ENCODE measurements around the gene FAM149B1.

The FAM149B1 gene

GRCh38 chr10:73174148-73174925 lies 6.4 kb downstream of the FAM149B1 start:
- DNase-seq (ENCODE audit: low read depth): no peak

- DNase-seq (ENCODE audit: low read depth): no peak
Measured at GRCh38 chr10:73182568-73182967, 14.6 kb downstream of the FAM149B1 start.

- no peak for DNase-seq (ENCODE audit: low read depth)
Measured at GRCh38 chr10:73183667-73184281, 15.9 kb downstream of the FAM149B1 start.

- no peak for DNase-seq (ENCODE audit: low read depth)
Measured at GRCh38 chr10:73186266-73186665, 18.3 kb downstream of the FAM149B1 start.

- DNase-seq (ENCODE audit: low read depth): no peak
Measured at GRCh38 chr10:73190188-73190587, 22.3 kb downstream of the FAM149B1 start.

- no peak for DNase-seq (ENCODE audit: low read depth)
Measured at GRCh38 chr10:73205081-73205480, 37.2 kb downstream of the FAM149B1 start.

GRCh38 chr10:73205890-73206289 lies 38.0 kb downstream of the FAM149B1 start:
- DNase-seq (ENCODE audit: low read depth): no peak

- no peak for DNase-seq (ENCODE audit: low read depth)
Measured at GRCh38 chr10:73206385-73206784, 38.5 kb downstream of the FAM149B1 start.

GRCh38 chr10:73207883-73208282 lies 40.0 kb downstream of the FAM149B1 start:
- DNase-seq (ENCODE audit: low read depth): no peak

- no peak for DNase-seq (ENCODE audit: low read depth)
Measured at GRCh38 chr10:73209705-73210104, 41.8 kb downstream of the FAM149B1 start.

DNA sequence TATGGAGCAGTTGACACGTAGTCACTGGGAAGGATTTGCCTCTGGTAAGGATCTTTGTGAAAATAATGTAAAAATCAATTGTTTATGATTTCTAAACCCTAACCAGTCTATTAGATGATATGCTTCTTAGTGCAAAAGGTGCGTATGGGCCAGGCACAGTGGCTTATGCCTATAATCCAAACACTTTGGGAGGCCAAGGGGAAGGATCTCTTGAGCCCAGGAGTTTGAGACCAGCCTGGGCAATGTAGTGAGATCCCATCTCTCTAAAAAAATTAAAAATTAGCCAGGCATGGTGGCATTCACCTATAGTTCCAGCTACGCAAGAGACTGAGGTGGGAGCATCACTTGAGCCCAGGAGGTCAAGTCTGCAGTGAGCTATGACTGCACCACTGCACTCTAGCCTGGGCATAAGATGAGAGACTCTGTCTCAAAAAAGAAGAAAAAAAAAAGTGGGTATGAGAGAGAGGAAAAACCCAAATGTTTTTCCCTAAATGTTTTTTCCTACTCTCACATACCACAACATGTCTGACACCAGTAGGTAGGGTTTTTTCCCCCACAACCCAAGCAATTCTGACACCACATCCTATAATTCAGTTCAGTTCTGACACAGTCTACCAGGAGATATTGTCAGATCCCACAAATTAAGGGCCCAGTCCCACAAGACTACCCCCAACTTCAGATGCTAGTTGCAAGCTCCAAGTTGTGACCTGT lies 42.6 kb downstream of the FAM149B1 start:
- DNase-seq (ENCODE audit: low read depth): no peak

DNA sequence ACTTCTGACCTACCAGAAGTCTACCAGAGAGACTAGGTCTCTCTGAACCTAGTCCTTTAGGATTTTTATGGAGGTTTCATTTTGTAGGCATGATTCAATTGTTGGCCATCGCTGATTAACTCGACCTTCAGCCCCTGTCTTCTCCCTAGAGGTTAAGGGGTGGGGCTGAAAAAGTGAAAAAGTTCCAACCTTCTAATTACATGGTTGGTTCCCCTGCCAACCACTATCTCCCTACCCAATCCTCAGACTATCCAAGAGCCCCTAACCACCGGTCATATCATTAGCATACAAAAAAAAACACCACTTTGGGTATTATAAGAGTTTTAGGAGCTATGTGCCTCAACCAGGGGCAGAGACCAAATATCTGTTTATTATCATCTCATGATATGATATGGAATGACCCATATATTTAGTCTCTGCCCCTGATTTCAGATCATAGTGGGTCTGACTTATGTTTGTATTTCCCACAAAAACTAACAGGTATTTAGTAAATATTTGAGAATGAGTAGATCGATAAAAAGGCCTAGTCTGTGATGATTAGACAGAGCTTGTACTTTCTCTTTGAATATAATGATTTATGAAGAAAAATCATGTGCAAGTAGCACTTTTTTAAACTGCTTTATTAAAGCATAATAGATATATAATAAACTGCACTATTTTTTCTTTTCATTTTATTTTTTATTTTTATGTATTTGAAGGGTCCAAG lies 43.3 kb downstream of the FAM149B1 start:
- DNase-seq (ENCODE audit: low read depth): no peak

- no peak for DNase-seq (ENCODE audit: low read depth)
Measured at GRCh38 chr10:73215749-73216148, 47.8 kb downstream of the FAM149B1 start.

- DNase-seq (ENCODE audit: low read depth): no peak
Measured at GRCh38 chr10:73217628-73218027, 49.7 kb downstream of the FAM149B1 start.

DNA sequence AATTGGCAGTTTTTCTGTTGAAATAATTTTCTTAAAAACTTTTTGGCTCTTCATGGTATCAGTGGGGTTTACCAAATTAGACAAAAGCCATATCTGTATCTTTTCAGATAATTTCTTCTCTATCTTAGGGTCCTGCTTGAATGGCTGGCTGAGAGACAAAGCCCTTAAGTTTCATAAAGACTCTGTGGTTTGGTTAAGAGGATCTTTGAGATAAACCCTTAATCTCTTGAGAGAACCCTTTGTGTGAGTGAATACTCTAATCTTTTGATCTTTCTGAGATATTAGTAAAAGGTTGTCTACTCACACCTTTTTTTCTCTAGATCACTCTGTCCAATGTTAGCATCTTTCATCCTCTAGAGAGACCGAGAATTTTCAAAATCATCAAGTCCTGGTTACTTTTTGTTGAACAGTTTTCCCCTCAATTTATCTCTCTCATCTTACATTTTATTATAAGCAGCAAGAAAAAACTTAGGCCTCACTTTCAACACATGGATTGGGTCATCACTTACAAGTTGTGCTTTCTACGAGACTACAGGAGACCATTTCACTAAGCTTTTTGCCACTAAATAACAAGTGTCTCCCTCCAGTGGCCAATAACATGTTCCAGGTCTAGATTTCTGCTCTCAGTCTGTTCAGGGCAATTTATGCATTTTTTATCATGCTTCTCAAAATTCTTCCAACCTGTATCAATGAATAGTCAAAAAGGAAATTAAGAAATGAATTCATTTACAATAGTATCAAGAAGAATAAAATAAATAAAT lies 50.7 kb downstream of the FAM149B1 start:
- no peak for DNase-seq (ENCODE audit: low read depth)

DNA sequence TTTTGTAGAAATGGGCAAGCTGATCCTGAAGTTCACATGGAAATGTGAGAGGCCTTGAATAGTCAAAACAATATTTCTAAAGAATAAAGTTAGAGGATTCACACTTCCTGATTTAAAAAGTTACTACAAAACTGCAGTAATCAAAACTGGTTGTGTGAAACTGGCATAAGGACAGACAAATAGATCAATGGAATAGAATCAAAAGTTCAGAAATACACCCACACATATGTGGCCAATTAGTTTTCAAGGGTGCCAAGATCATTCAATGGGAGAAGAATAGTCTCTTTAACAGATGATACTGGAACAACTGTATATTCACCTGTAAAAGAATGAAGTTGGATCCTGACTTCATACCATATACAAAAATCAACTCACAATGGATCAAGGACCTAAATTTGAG lies 51.5 kb downstream of the FAM149B1 start:
- no peak for DNase-seq (ENCODE audit: low read depth)

DNA sequence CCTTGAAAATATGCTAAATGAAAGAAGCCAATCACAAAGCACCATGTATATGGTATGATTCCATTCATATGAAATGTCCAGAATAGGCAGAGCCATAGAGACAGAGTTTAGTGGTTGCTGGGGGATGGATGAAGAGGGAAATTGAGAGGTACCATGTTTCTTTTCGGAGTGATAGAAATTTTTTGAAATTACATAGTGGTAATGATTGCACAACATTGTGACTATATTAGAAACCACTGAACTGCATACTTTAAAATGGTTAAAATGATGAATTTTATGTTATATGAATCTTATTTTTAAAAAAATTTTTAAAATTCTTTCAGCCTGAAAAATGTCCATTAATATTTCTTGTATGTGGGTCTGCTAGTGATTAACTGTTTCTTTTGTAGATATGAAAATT lies 53.1 kb downstream of the FAM149B1 start:
- no peak for DNase-seq (ENCODE audit: low read depth)

DNA sequence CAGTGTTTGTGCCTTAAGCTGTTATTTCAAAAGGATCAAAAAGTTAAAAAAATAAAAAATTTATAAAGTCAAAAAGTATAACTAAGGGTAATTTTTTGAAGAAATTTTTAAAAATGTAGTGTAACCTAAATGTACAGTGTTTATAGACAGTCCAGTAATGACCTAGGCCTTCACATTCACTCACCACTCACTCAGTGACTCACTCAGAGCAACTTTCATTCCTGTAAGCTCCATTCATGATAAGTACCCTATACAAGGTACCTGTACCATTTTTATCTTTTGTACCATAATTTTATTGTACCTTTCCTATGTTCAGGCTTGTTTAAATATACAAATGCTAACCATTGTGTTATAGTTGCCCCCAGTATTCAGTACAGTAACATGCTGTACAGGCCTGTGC lies 57.6 kb downstream of the FAM149B1 start:
- DNase-seq (ENCODE audit: low read depth): no peak

DNA sequence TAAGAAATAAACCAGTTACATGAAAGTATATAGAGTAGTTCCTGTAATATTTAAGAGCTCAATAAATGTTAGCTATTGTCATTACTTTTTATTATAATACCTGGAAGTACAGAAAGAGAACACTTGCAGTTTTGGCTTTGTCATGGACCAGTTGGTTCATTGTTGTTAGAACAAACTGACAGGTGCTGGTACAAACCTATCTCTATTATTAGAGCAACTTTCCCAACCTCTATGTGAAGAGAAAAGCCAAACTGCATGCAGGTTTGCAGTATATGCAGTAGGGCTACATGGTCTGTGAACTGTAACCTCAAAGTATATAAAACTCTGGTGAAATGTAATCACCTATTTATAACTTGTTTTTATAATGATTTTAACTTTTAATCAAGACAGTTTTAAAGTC lies 58.7 kb downstream of the FAM149B1 start:
- DNase-seq (ENCODE audit: low read depth): no peak

DNA sequence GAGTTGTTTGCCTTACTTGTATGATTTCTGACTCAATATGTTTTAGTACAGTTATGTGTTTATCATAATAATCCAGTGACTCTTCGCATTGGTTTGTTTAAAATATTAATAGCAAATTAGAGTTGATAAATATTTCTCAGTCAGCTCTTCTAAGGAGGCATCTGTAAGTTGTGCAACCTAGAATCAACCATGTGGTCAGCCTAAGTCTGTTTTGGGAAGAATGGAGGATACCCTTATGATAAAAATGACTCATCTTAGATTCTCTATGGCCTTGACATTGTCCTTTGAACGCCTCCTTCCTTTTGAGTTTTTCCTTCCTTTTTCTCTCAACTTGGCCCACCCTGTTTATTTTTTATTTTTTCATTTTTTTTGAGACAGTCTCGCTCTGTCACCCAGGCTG lies 60.3 kb downstream of the FAM149B1 start:
- no peak for DNase-seq (ENCODE audit: low read depth)

DNA sequence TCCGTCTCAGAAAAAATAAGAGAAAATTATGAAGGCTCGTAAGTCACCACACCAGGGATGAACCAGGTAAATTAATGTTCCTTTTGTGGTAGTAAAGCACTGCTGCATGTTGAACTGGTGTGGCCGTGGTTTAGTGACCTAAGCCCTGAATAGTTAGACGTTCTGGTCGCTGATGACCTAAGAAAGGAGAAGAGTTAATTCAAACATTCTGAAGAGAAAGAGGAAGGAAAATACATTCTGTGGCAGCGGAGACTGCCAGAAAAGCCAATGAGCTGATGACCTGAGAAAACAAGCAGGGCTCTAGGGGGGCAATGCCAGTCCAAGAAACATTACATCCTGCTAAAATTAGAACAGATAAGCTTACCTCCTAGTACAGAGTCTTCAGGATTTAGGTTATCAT lies 61.6 kb downstream of the FAM149B1 start:
- no peak for DNase-seq (ENCODE audit: low read depth)

- DNase-seq (ENCODE audit: low read depth): no peak
Measured at GRCh38 chr10:73232887-73233286, 65.0 kb downstream of the FAM149B1 start.
